ENCODE measurements around the gene PRKAR1B. TPM values are rescaled to one million over a fixed set of nuclear protein-coding genes. Genes with fewer than 3 reads are reported as not detected.

Gene PRKAR1B
- total RNA-seq, 1 experiment from 2014 or later: 51.7 TPM

DNA sequence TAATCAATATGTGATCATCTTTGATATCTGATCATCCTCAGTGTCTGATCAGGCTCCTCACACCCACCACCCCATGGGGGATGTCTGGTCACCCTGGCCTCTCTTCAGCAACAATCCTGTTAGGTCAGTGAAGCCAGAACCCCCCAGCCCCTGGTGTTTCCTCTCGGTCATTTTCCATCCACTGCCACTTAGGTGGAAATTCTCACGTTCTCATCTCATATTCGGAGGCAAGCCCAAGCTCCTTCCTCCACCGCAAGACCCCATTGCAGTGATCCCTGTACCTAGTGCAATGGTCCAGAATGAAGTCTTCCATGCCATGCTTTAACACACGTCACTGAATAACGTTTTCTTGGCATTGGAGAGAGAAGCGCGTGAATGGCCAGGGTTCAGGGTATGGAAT, 103.6 kb downstream of the PRKAR1B start:
- Histone ChIP-seq H3K4me1 (replicated peaks; ENCODE audit: insufficient read depth) (peaks cover 31% of the 10 kb centered on the region), H3K27me3 (ENCODE audit: insufficient read depth, low read depth) (no peaks in the 10 kb centered on the region), H3K27ac (no peak overlapping the region), H2AFZ (no peak overlapping the region), H3F3A (ENCODE audit: insufficient read depth, low read depth) (0 out of 2 replicates have a peak, but pooled peaks cover 8% of the 10 kb centered on the region), H3K4me2 (no peak overlapping the region), H3K79me2 (ENCODE audit: low read depth) (no peaks in the 10 kb centered on the region), H3K9me3 (ENCODE audit: insufficient read depth, low read depth) (no peaks in the 10 kb centered on the region; the same call in 1 of the 2 replicates), H3K4me3 (no peak overlapping the region), H3K9me2 (ENCODE audit: insufficient read depth) (no peaks in the 10 kb centered on the region), H4K20me1 (ENCODE audit: insufficient read depth) (peaks cover 6% of the 10 kb centered on the region; the same call in 1 of the 2 replicates), H3K36me3 (ENCODE audit: low read depth) (peaks cover 9% of the 10 kb centered on the region; the same call in 1 of the 2 replicates)
- ChIA-PET POLR2A (ENCODE audit: unreplicated experiment) (no interaction called here), CTCF (no interaction called here)
- no TSS peak for BruUV-seq (replicated peaks)
- intact Hi-C loops (cut with micrococcal nuclease; ENCODE audit: unreplicated experiment): no loop called here
- DNase-seq: no peak
- TF ChIP-seq EZH2 (IDR thresholded peaks at IDR 0.05; ENCODE audit: low read depth): no peak
- TF ChIP-seq, protein P1, sequence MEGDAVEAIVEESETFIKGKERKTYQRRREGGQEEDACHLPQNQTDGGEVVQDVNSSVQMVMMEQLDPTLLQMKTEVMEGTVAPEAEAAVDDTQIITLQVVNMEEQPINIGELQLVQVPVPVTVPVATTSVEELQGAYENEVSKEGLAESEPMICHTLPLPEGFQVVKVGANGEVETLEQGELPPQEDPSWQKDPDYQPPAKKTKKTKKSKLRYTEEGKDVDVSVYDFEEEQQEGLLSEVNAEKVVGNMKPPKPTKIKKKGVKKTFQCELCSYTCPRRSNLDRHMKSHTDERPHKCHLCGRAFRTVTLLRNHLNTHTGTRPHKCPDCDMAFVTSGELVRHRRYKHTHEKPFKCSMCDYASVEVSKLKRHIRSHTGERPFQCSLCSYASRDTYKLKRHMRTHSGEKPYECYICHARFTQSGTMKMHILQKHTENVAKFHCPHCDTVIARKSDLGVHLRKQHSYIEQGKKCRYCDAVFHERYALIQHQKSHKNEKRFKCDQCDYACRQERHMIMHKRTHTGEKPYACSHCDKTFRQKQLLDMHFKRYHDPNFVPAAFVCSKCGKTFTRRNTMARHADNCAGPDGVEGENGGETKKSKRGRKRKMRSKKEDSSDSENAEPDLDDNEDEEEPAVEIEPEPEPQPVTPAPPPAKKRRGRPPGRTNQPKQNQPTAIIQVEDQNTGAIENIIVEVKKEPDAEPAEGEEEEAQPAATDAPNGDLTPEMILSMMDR (conservative IDR thresholded peaks at IDR 0.05): no peak

DNA sequence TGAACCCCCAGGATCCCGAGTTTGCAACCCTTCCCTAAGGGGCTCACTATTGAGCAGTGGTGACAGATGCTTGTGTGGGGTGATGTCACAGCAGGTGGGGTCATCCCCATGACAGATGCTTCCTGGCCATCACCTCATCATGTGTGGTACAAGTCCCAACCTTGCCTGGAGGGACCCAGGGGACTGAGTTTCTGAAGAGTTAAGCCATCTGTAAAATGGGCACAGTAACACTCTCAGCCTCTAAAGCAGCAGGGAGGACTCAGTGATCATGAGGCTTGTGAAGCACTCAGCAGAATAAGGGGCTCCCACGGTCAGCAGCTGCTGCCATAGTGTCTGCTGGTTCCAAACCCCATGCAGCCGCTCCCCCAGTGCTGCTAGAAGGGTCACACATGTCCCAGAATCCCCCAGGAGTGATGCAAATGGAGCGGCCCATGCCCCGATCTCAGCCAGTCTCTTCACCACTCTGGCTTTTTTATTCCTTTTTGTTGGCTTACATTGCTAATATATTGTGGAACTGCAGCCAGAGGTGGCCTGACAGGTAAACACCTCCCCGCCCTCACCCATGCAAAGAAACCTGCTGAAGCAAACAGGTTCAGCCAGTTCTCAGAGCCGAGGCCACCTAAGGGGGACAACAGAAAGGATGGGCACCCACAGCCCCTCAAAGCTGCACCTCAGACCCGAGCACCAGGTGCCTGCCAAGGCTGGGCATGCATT, 105.4 kb downstream of the PRKAR1B start:
- H3K36me3 ChIP-seq (ENCODE audit: low read depth): peaks cover 9% of the 10 kb centered on the region; the same call in 1 of the 2 replicates

DNA sequence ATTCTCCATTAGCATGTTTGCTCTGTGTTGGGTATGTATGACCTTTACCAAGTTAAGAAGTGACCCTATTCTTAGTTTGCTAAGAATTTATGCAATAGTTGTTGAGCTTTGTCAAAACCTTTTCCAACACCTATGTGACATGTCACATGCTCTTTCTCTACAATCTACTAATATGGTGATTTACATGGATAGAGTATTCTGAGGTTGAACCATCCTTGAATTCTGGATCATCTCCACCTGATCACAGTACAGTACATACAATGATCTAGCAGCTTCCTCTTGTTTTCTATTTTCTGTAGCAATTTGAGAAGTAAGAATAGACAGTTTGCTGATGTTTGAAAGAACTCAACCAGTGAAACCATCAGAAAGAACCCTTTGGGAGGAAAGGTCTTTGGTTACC, 106.2 kb downstream of the PRKAR1B start:
- CTCF ChIA-PET: no interaction called here
- POLR2A ChIA-PET (ENCODE audit: unreplicated experiment): no interaction called here

More for the DNA sequence above, 105.4 kb downstream of the PRKAR1B start:
- Histone ChIP-seq H3K4me3 (no peak overlapping the region), H3F3A (ENCODE audit: insufficient read depth, low read depth) (0 out of 2 replicates have a peak, but pooled peaks cover 8% of the 10 kb centered on the region), H3K4me2 (peak overlapping the region; percentile 57), H3K9me3 (ENCODE audit: insufficient read depth, low read depth) (no peaks in the 10 kb centered on the region; the same call in 1 of the 2 replicates), H2AFZ (no peak overlapping the region), H3K27me3 (ENCODE audit: insufficient read depth, low read depth) (no peaks in the 10 kb centered on the region), H4K20me1 (ENCODE audit: insufficient read depth) (peaks cover 6% of the 10 kb centered on the region; the same call in 1 of the 2 replicates), H3K9me2 (ENCODE audit: insufficient read depth) (no peaks in the 10 kb centered on the region), H3K27ac (no peak overlapping the region), H3K4me1 (replicated peaks; ENCODE audit: insufficient read depth) (peaks cover 31% of the 10 kb centered on the region), H3K79me2 (ENCODE audit: low read depth) (no peaks in the 10 kb centered on the region)
- no peak for TF ChIP-seq EZH2 (IDR thresholded peaks at IDR 0.05; ENCODE audit: low read depth)
- TF ChIP-seq, protein P1 (conservative IDR thresholded peaks at IDR 0.05): no peak
- POLR2A ChIA-PET (ENCODE audit: unreplicated experiment): no interaction called here
- peak; percentile 69 to 75 for DNase-seq
- intact Hi-C loops (cut with micrococcal nuclease; ENCODE audit: unreplicated experiment): loop anchor here (1.0 kb wide), 1 partner anchor 82 kb away; no protein-coding TSS in a partner anchor
- CTCF ChIA-PET: no interaction called here
- BruUV-seq (replicated peaks): no TSS peak

More for the DNA sequence above, 106.2 kb downstream of the PRKAR1B start:
- H3K27ac ChIP-seq: no peak overlapping the region
- H3K9me3 ChIP-seq (ENCODE audit: insufficient read depth, low read depth): no peaks in the 10 kb centered on the region; the same call in 1 of the 2 replicates
- H3K4me2 ChIP-seq: no peak overlapping the region
- no peaks in the 10 kb centered on the region for H3K9me2 ChIP-seq (ENCODE audit: insufficient read depth)
- H3K36me3 ChIP-seq (ENCODE audit: low read depth): peaks cover 9% of the 10 kb centered on the region; the same call in 1 of the 2 replicates
- no TSS peak for BruUV-seq (replicated peaks)
- no peaks in the 10 kb centered on the region for H3K27me3 ChIP-seq (ENCODE audit: insufficient read depth, low read depth)
- peaks cover 31% of the 10 kb centered on the region for H3K4me1 ChIP-seq (replicated peaks; ENCODE audit: insufficient read depth)
- TF ChIP-seq, protein P1 (conservative IDR thresholded peaks at IDR 0.05): no peak
- no peak for TF ChIP-seq EZH2 (IDR thresholded peaks at IDR 0.05; ENCODE audit: low read depth)
- 0 out of 2 replicates have a peak, but pooled peaks cover 8% of the 10 kb centered on the region for H3F3A ChIP-seq (ENCODE audit: insufficient read depth, low read depth)
- peak overlapping the region; percentile 14; the same call in 1 of the 2 replicates for H3K4me3 ChIP-seq
- no peak for DNase-seq
- H2AFZ ChIP-seq: no peak overlapping the region
- H3K79me2 ChIP-seq (ENCODE audit: low read depth): no peaks in the 10 kb centered on the region
- intact Hi-C loops (cut with micrococcal nuclease; ENCODE audit: unreplicated experiment): no loop called here
- H4K20me1 ChIP-seq (ENCODE audit: insufficient read depth): peaks cover 6% of the 10 kb centered on the region; the same call in 1 of the 2 replicates

Measured in PC-9 (cell line).